Measurements from ENCODE around the gene ZNF354C. TPM values are rescaled to one million over a fixed set of nuclear protein-coding genes. Genes with fewer than 3 reads are reported as not detected.

Gene ZNF354C
- total RNA-seq, 2 donors from 2014 or later, result 2.4 to 2.7 TPM

DNA sequence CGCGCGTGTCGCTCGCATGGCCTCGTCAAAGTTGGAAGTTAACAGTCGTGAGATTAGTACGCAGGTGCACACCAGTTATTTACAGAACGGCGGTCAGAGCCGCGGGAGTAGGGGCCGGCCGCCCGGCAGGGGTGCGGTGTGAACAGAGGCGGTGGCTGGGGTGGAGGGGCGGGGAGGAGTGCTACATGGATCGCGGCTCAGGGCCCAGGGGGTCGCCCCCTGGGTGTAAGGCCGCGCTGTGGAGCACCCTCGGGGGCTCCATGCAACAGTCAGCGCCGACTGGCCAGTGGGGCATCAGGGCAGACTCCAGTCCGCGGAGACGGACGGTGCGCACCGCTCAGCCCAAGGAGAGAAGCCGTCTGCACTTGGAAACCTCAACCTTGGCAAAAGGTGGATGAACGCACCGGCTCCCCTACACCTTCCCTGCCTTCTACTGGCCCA is 60.3 kb downstream of the ZNF354C start:
- peak; percentile 52 for DNase-seq (ENCODE audit: low spot score)
- no peaks in the 10 kb centered on the region for H3K36me3 ChIP-seq
- TF ChIP-seq, protein P1, sequence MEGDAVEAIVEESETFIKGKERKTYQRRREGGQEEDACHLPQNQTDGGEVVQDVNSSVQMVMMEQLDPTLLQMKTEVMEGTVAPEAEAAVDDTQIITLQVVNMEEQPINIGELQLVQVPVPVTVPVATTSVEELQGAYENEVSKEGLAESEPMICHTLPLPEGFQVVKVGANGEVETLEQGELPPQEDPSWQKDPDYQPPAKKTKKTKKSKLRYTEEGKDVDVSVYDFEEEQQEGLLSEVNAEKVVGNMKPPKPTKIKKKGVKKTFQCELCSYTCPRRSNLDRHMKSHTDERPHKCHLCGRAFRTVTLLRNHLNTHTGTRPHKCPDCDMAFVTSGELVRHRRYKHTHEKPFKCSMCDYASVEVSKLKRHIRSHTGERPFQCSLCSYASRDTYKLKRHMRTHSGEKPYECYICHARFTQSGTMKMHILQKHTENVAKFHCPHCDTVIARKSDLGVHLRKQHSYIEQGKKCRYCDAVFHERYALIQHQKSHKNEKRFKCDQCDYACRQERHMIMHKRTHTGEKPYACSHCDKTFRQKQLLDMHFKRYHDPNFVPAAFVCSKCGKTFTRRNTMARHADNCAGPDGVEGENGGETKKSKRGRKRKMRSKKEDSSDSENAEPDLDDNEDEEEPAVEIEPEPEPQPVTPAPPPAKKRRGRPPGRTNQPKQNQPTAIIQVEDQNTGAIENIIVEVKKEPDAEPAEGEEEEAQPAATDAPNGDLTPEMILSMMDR (IDR thresholded peaks at IDR 0.05), result no peak

DNA sequence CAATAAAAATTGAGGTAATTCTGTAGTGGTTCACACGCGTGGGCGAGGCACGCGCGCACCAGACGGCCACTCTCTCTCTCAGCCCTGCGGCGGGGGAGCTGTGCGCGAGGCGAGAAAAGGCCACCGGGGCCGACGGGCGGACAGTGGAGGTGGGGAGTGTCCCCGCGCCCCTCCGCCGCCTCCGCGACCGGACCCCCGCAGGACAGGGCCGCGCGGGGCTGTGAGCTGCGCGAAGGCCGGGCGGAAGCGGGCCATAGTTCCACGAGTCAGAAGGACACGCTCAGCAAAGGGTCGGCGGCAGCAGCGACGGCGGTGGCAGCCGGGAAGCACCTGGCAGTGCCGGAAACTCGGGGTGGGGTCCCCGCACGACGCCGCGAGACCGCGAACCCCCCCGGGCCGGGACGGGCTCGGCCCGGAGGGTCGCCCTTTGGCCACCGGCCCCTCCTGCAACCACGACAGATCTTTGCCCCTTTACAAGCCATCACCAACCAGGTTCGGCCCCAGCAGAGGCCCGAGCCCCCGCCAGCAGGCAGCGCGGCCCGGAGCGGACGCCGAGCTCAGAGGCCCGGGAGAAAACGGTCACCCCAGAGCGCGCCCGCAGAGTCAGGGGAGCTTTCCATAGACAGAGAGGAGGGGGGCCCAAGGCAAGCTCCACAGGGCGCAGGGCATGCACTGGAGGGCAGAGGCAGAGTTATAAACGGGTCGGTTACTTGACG is 60.9 kb downstream of the ZNF354C start:
- Histone ChIP-seq H3K36me3 (no peaks in the 10 kb centered on the region), H3K27me3 (no peaks in the 10 kb centered on the region), H3K4me1 (no peaks in the 10 kb centered on the region), H3K9me3 (peaks cover 0 to 7% of the 10 kb centered on the region in 2 donors), H3K4me3 (no peak overlapping the region), H3K27ac (no peak overlapping the region)
- TF ChIP-seq, protein P1 (IDR thresholded peaks at IDR 0.05), result no peak
- DNase-seq (ENCODE audit: low spot score), result peak; percentile 5

More for the DNA sequence above, 60.3 kb downstream of the ZNF354C start:
- H3K4me1 ChIP-seq, result no peaks in the 10 kb centered on the region
- peaks cover 0 to 13% of the 10 kb centered on the region in 2 donors for H3K9me3 ChIP-seq
- no peak overlapping the region for H3K27ac ChIP-seq
- no peak overlapping the region for H3K4me3 ChIP-seq
- H3K27me3 ChIP-seq, result no peaks in the 10 kb centered on the region

DNA sequence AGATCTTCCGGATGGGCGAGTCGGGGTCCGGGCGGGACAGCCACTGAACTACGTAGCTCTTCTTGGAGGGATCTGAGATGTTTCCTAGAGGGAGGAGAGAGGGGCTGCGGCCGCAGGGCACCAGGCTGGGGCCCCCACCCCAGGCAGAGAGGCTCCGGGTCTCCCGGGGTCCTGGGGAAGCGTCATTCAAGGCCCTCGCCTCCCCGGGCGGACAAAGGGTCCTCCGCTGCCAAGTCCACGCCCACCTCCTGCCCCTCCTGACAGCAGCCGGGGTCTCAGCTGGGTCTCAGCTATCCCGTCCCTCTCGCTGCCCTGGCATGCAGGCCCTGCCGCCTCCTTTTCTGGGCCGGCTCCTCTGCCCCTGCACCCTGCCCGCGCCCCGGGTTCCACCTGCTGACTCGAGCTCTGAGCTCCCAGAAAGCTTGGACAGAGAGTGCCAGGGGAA is 61.5 kb downstream of the ZNF354C start:
- H3K4me1 ChIP-seq, result no peaks in the 10 kb centered on the region
- peak; percentile 43 for DNase-seq (ENCODE audit: low spot score)
- H3K27me3 ChIP-seq, result no peaks in the 10 kb centered on the region
- H3K9me3 ChIP-seq, result peaks cover 0 to 2% of the 10 kb centered on the region in 2 donors
- H3K4me3 ChIP-seq, result no peak overlapping the region
- no peaks in the 10 kb centered on the region for H3K36me3 ChIP-seq
- TF ChIP-seq, protein P1 (IDR thresholded peaks at IDR 0.05), result no peak
- no peak overlapping the region for H3K27ac ChIP-seq

DNA sequence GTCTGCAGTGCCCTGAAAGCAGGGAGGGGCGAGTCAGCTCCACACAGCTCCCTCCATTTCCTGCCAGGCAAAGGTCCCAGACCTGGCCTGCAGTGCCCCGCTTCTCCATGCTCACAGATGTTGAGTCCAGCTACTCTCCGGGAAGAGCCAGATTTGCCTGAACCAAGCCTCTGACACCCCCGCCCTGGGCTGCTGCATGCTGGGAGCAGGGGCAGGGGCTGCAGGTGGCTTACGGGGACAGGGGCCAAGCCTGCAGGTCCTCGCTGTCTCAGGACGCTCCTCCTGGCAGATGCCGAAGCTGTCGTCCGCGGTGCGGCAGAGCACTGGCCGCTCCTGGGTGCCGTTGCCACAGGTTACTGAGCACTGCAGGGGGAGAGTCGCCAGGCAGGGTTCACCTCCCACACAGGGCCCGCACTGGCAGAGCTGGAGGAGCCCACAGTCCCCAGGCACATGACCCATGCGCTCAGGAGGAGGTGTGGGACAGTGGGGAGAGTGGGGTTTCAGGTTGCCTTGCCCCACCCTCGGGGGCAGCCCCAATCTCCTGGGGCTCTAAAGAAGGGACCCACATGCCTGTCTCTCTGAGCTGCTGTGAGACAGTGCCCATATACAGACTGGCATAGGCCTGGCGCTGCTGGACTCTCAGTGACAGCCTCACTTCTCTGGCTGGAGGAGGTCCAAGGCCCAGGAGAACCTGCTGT is 62.4 kb downstream of the ZNF354C start:
- Histone ChIP-seq H3K36me3 (no peaks in the 10 kb centered on the region), H3K27me3 (no peaks in the 10 kb centered on the region), H3K27ac (no peak overlapping the region), H3K9me3 (no peaks in the 10 kb centered on the region), H3K4me1 (no peaks in the 10 kb centered on the region), H3K4me3 (no peak overlapping the region)
- DNase-seq (ENCODE audit: low spot score), result peak; percentile 43
- TF ChIP-seq, protein P1 (IDR thresholded peaks at IDR 0.05), result no peak

DNA sequence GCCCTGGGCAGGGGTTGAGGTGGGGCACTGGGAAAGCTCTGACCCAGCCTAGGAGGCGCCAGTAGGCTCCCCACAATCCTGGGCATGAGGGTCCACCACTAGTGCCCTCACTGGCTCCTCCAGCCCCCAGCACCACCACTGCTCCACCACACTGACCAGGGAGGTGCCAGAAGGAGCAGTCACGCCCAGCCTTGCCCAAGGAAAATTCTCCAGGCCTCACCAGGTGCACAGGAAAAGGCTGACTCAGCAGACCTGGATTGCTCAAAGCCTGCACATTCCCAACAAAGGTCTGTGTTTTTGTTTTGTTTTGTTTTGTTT is 62.9 kb downstream of the ZNF354C start:
- Histone ChIP-seq H3K4me3 (no peak overlapping the region), H3K27me3 (no peaks in the 10 kb centered on the region), H3K27ac (no peak overlapping the region), H3K36me3 (no peaks in the 10 kb centered on the region), H3K9me3 (no peaks in the 10 kb centered on the region), H3K4me1 (no peaks in the 10 kb centered on the region)
- TF ChIP-seq, protein P1 (IDR thresholded peaks at IDR 0.05), result no peak
- DNase-seq (ENCODE audit: low spot score), result peak; percentile 50

All from right atrium auricular region (tissue), 2 donors.